HepG2 (cell line): ENCODE results near the gene ZNF189. TPM values are rescaled to one million over a fixed set of nuclear protein-coding genes. Genes with fewer than 3 reads are reported as not detected.

Experiments used
- ADNP ChIP-seq: sonication (generic); formaldehyde crosslinking; IDR thresholded peaks from 2 replicates; pipeline ENCODE4 v1.4.0; 2020; ENCODE audit warnings: missing genetic modification reagents
- ATF7-NPFF ChIP-seq: sonication (generic); formaldehyde crosslinking; IDR thresholded peaks from 2 replicates; pipeline ENCODE4 v1.8.1; 2023; ENCODE audit warnings: mild to moderate bottlenecking, low read depth, missing genetic modification reagents, moderate library complexity
- ETV5 ChIP-seq: IDR thresholded peaks from 2 replicates; pipeline ENCODE4 v1.6.1; 2018; ENCODE audit warnings: missing biosample characterization, missing genetic modification reagents, inconsistent platforms, borderline replicate concordance
- GPBP1L1 ChIP-seq: sonication (generic); formaldehyde crosslinking; IDR thresholded peaks from 2 replicates; pipeline ENCODE4 v1.5.0; 2020; ENCODE audit warnings: mild to moderate bottlenecking, missing genetic modification reagents
- HMGXB3 ChIP-seq: sonication (generic); formaldehyde crosslinking; IDR thresholded peaks from 2 replicates; pipeline ENCODE4 v1.4.0; 2020; ENCODE audit warnings: missing genetic modification reagents, borderline replicate concordance
- KDM3A ChIP-seq: IDR thresholded peaks from 2 replicates; pipeline ENCODE4 v1.6.1; 2018; ENCODE audit warnings: low read depth, missing compliant biosample characterization
- MIXL1 ChIP-seq: IDR thresholded peaks from 2 replicates; pipeline ENCODE4 v1.6.1; 2016
- MLLT10 ChIP-seq: sonication (generic); formaldehyde crosslinking; IDR thresholded peaks from 2 replicates; pipeline ENCODE4 v1.4.0; 2020; ENCODE audit warnings: missing genetic modification reagents
- NFRKB ChIP-seq: fragments of 450-650 bp; IDR thresholded peaks from 2 replicates; pipeline ENCODE4 v1.6.1; 2017
- SIX4 ChIP-seq: sonication (generic); formaldehyde crosslinking; IDR thresholded peaks from 2 replicates; pipeline ENCODE4 v1.4.0; 2020; ENCODE audit warnings: missing genetic modification reagents
- SMC3 ChIP-seq: IDR thresholded peaks from 2 replicates; pipeline ENCODE4 v1.6.1; 2011; ENCODE audit warnings: low read length, improper control_type of control experiment
- SNAI1 ChIP-seq: sonication (generic); formaldehyde crosslinking; IDR thresholded peaks from 2 replicates; pipeline ENCODE4 v1.5.0; 2020; ENCODE audit warnings: mild to moderate bottlenecking, missing genetic modification reagents, borderline replicate concordance
- SSRP1 ChIP-seq: IDR thresholded peaks from 2 replicates; pipeline ENCODE4 v1.6.1; 2016; ENCODE audit warnings: control low read depth
- THAP8 ChIP-seq: sonication (generic); formaldehyde crosslinking; IDR thresholded peaks from 2 replicates; pipeline ENCODE4 v1.5.1; 2020; ENCODE audit warnings: missing genetic modification reagents, mild to moderate bottlenecking, borderline replicate concordance
- TIGD3 ChIP-seq: sonication (generic); formaldehyde crosslinking; IDR thresholded peaks from 2 replicates; pipeline ENCODE4 v1.5.1; 2020; ENCODE audit warnings: mild to moderate bottlenecking, missing genetic modification reagents, borderline replicate concordance
- ZKSCAN5 ChIP-seq: sonication (generic); formaldehyde crosslinking; IDR thresholded peaks from 2 replicates; pipeline ENCODE4 v1.5.1; 2020; ENCODE audit warnings: mild to moderate bottlenecking, missing genetic modification reagents
- ZNF136 ChIP-seq: sonication (generic); formaldehyde crosslinking; IDR thresholded peaks from 2 replicates; pipeline ENCODE4 v1.8.1; 2022; ENCODE audit warnings: low read depth, mild to moderate bottlenecking, moderate library complexity, missing genetic modification reagents
- ZNF460 ChIP-seq: sonication (generic); formaldehyde crosslinking; IDR thresholded peaks from 2 replicates; pipeline ENCODE4 v1.5.1; 2020; ENCODE audit warnings: missing genetic modification reagents, mild to moderate bottlenecking, borderline replicate concordance
- ZNF496 ChIP-seq: sonication (generic); formaldehyde crosslinking; IDR thresholded peaks from 2 replicates; pipeline ENCODE4 v1.8.1; 2023; ENCODE audit warnings: mild to moderate bottlenecking, moderate library complexity, missing genetic modification reagents; ENCODE audit not compliant: insufficient replicate concordance
- ZNF543 ChIP-seq: sonication (generic); formaldehyde crosslinking; IDR thresholded peaks from 2 replicates; pipeline ENCODE4 v1.4.0; 2020; ENCODE audit warnings: mild to moderate bottlenecking, missing genetic modification reagents
- ZNF546 ChIP-seq: sonication (generic); formaldehyde crosslinking; conservative IDR thresholded peaks from 2 replicates; pipeline ENCODE4 v1.8.1; 2023; ENCODE audit warnings: mild to moderate bottlenecking, missing genetic modification reagents
- ZNF788 ChIP-seq: sonication (generic); formaldehyde crosslinking; IDR thresholded peaks from 2 replicates; pipeline ENCODE4 v1.5.0; 2020; ENCODE audit warnings: mild to moderate bottlenecking, missing genetic modification reagents, borderline replicate concordance
- ZSCAN30 ChIP-seq: sonication (generic); formaldehyde crosslinking; IDR thresholded peaks from 2 replicates; pipeline ENCODE4 v1.5.0; 2020; ENCODE audit warnings: mild to moderate bottlenecking, missing genetic modification reagents
- polyA plus RNA-seq, 8 experiments: library from polyadenylated mRNA; depleted of rRNA in 3 of 8; stranded (reverse) in 7 of 8; unstranded in 1 of 8; fragments of >200 nt; fragmentation: Illumina TruSeq in 4 of 8; extraction: Trizol in 4 of 8; gene quantifications; 2 replicates each; pipeline versions ENCODE4 v1.2.1 to v1.2.3, GENCODE V29; 2011 to 2016; ENCODE audit warnings: low read depth in 4 of 8, missing spikeins in 1 of 8, mixed read lengths in 1 of 8; ENCODE audit not compliant: insufficient read depth in 1 of 8
- total RNA-seq, 5 experiments: library from RNA; depleted of rRNA; stranded (reverse); fragments of >200 nt; fragmentation: Illumina TruSeq; extraction: Trizol; gene quantifications; 2 replicates each; pipeline ENCODE4 v1.2.3, GENCODE V29; 2016; ENCODE audit warnings: low read depth in 1 of 5

ZNF189 gene
- total and polyA plus RNA-seq, 2 of the 13 experiments (the other 11 are each of a cell fraction or from before 2014, with no cell fraction given), result 8.4 to 50.0 TPM

GRCh38 chr9:101398068-101398929 lies at the start of gene ZNF189, which contains the start of gene MRPL50 (continued):
- TF ChIP-seq TIGD3 (CRISPR knock-in tag) (no peak), ZNF543 (CRISPR knock-in tag) (no peak), ZNF496 (CRISPR knock-in tag) (no peak), ZSCAN30 (CRISPR knock-in tag) (peak; percentile 33; the same call in 1 of the 2 replicates), ADNP (CRISPR knock-in tag) (no peak), THAP8 (no peak), ZNF136 (CRISPR knock-in tag) (no peak; the same call in 1 of the 2 replicates), SSRP1 (CRISPR knock-in tag) (peak; percentile 86; the same call in 1 of the 2 replicates), NFRKB (peak; percentile 84; the same call in 1 of the 2 replicates), GPBP1L1 (no peak), KDM3A (CRISPR knock-in tag) (no peak; the same call in 1 of the 2 replicates), ATF7-NPFF (no peak; the same call in 1 of the 2 replicates), MIXL1 (CRISPR knock-in tag) (peak; percentile 73), SNAI1 (CRISPR knock-in tag) (no peak), HMGXB3 (CRISPR knock-in tag) (peak; percentile 97), ETV5 (CRISPR knock-in tag) (peak; percentile 37; the same call in 1 of the 2 replicates), SMC3 (no peak), SIX4 (peak; percentile 73), ZNF788 (CRISPR knock-in tag) (peak; percentile 69; the same call in 1 of the 2 replicates), ZNF460 (CRISPR knock-in tag) (no peak), ZNF546 (0 out of 2 replicates have a peak, but pooled peaks have one; percentile 35), ZKSCAN5 (CRISPR knock-in tag) (peak; percentile 38; the same call in 1 of the 2 replicates), MLLT10 (CRISPR knock-in tag) (no peak)
